SK-N-SH (cell line): ENCODE measurements around the gene HSPG2. TPM values are rescaled to one million over a fixed set of nuclear protein-coding genes. Genes with fewer than 3 reads are reported as not detected.

Source experiments
- CTCF ChIA-PET: fragments of 300-600, 350-600 bp; formaldehyde crosslinking; extraction: SDS; loops from one replicate; lab custom pipeline; 2021; lab: Yijun Ruan, JAX
- POLR2A ChIA-PET: fragments of 350-600 bp; sonication (Branson Sonifier 250); formaldehyde crosslinking; extraction: SDS; loops from one replicate; lab custom pipeline; 2020; ENCODE audit warnings: antibody characterized with exemption, inconsistent platforms; lab: Yijun Ruan, JAX
- DNase-seq: peaks from one replicate; pipeline ENCODE4 v3.0.0; 2012
- H2AFZ ChIP-seq: fragments of 200-600 bp; sonication (generic); 2 replicates; pipeline ENCODE4 v1.8.1; 2016; ENCODE audit warnings: antibody characterized with exemption, mild to moderate bottlenecking, low read depth
- H3F3A ChIP-seq: fragments of 200-600 bp; sonication (generic); replicated peaks from 2 replicates; pipeline ENCODE3; 2016; ENCODE audit warnings: antibody characterized with exemption, mild to moderate bottlenecking; ENCODE audit not compliant: insufficient read depth
- H3K27ac ChIP-seq, 2 experiments: fragments of 200-500 bp in 1 of 2; fragments of 200-600 bp in 1 of 2; sonication (Bioruptor generic) in 1 of 2; sonication (generic), shearing (Covaris generic) in 1 of 2; 2 replicates each; pipeline versions ENCODE4 v1.5.1 to v1.6.1; 2014 to 2016; ENCODE audit warnings: low read depth in 2 of 2, inconsistent platforms in 1 of 2, low read length in 1 of 2, mild to moderate bottlenecking in 1 of 2, mixed read lengths in 1 of 2
- H3K27me3 ChIP-seq: fragments of 200-600 bp; sonication (generic), shearing (Covaris generic); 2 replicates; pipeline ENCODE4 v1.6.1; 2016; ENCODE audit warnings: mixed run types; ENCODE audit not compliant: insufficient read depth
- H3K36me3 ChIP-seq, 2 experiments: fragments of 200-500 bp in 1 of 2; fragments of 200-600 bp in 1 of 2; sonication (Bioruptor generic) in 1 of 2; sonication (generic) in 1 of 2; replicated peaks in 1 of 2; 2 replicates each; pipeline versions ENCODE3 to v1.5.1; 2014 to 2016; ENCODE audit warnings: low read length in 1 of 2, mild to moderate bottlenecking in 1 of 2; ENCODE audit not compliant: insufficient read depth in 2 of 2, control insufficient read depth in 1 of 2
- H3K4me1 ChIP-seq, 2 experiments: fragments of 200-500 bp in 1 of 2; fragments of 200-600 bp in 1 of 2; sonication (Bioruptor generic) in 1 of 2; sonication (generic), shearing (Covaris generic) in 1 of 2; 2 replicates each; pipeline versions ENCODE4 v1.5.1 to v1.6.1; 2014 to 2016; ENCODE audit warnings: low read depth in 1 of 2, low read length in 1 of 2, mixed run types in 1 of 2; ENCODE audit not compliant: insufficient read depth in 2 of 2, control insufficient read depth in 1 of 2
- H3K4me2 ChIP-seq: fragments of 200-600 bp; sonication (generic), shearing (Covaris generic); 2 replicates; pipeline ENCODE4 v1.6.1; 2017; ENCODE audit warnings: mixed run types
- H3K4me3 ChIP-seq, 2 experiments: fragments of 200-500 bp in 1 of 2; fragments of 200-600 bp in 1 of 2; sonication (Bioruptor generic) in 1 of 2; sonication (generic), shearing (Covaris generic) in 1 of 2; 2 replicates each; pipeline versions ENCODE4 v1.5.1 to v1.8.1; 2014 to 2016; ENCODE audit warnings: low read depth in 2 of 2, inconsistent platforms in 1 of 2, low read length in 1 of 2, mild to moderate bottlenecking in 1 of 2, mixed read lengths in 1 of 2, moderate library complexity in 1 of 2
- H3K79me2 ChIP-seq: fragments of 200-600 bp; sonication (generic); 2 replicates; pipeline ENCODE4 v1.8.1; 2017; ENCODE audit warnings: mild to moderate bottlenecking; ENCODE audit not compliant: insufficient read depth
- H3K9ac ChIP-seq: fragments of 200-600 bp; sonication (generic); 2 replicates; pipeline ENCODE4 v1.6.1; 2017; ENCODE audit warnings: mixed run types
- H3K9me2 ChIP-seq: fragments of 200-600 bp; sonication (generic); 2 replicates; pipeline ENCODE4 v1.6.1; 2017; ENCODE audit warnings: mixed run types
- H3K9me3 ChIP-seq: fragments of 200-600 bp; sonication (generic); 2 replicates; pipeline ENCODE4 v1.6.1; 2017; ENCODE audit warnings: mixed run types, mild to moderate bottlenecking, moderate library complexity
- H4K20me1 ChIP-seq: fragments of 200-600 bp; sonication (generic); 2 replicates; pipeline ENCODE4 v1.6.1; 2017; ENCODE audit warnings: mild to moderate bottlenecking, mixed run types; ENCODE audit not compliant: insufficient read depth
- CHD2 ChIP-seq: fragments of 150-350 bp; IDR thresholded peaks from 2 replicates; pipeline ENCODE4 v1.6.1; 2018; ENCODE audit warnings: low read length; ENCODE audit not compliant: partially characterized antibody
- ELF1 ChIP-seq: IDR thresholded peaks from 2 replicates; pipeline ENCODE4 v1.4.0; 2012
- EP300 ChIP-seq, 2 experiments: IDR thresholded peaks; 2 replicates each; pipeline versions ENCODE4 v1.4.0 to v1.6.1; 2012; ENCODE audit warnings: borderline replicate concordance in 1 of 2, low read depth in 1 of 2, low read length in 1 of 2
- FOXJ3 ChIP-seq: sonication (generic); formaldehyde crosslinking; IDR thresholded peaks from 2 replicates; pipeline ENCODE4 v1.5.1; 2020; ENCODE audit warnings: mild to moderate bottlenecking, missing genetic modification reagents
- FOXM1 ChIP-seq: IDR thresholded peaks from 2 replicates; pipeline ENCODE4 v1.4.0; 2012; ENCODE audit warnings: low read depth, mild to moderate bottlenecking
- GABPA ChIP-seq: IDR thresholded peaks from 2 replicates; pipeline ENCODE4 v1.4.0; 2012; ENCODE audit warnings: low read depth, mild to moderate bottlenecking
- MEF2A ChIP-seq: IDR thresholded peaks from 2 replicates; pipeline ENCODE4 v1.4.0; 2012; ENCODE audit warnings: low read depth, borderline replicate concordance
- MXI1 ChIP-seq: IDR thresholded peaks from 2 replicates; pipeline ENCODE4 v1.6.1; 2012; ENCODE audit warnings: mild to moderate bottlenecking, low read depth, low read length, improper control_type of control experiment
- NRF1 ChIP-seq: IDR thresholded peaks from 2 replicates; pipeline ENCODE4 v1.6.1; 2012; ENCODE audit warnings: low read depth, mild to moderate bottlenecking, low read length
- RCOR1 ChIP-seq: fragments of 150-350 bp; IDR thresholded peaks from 2 replicates; pipeline ENCODE4 v1.6.1; 2017; ENCODE audit warnings: antibody characterized with exemption, low read length
- RFX5 ChIP-seq: IDR thresholded peaks from 2 replicates; pipeline ENCODE4 v1.6.1; 2012; ENCODE audit warnings: mild to moderate bottlenecking, improper control_type of control experiment, low read length
- RXRA ChIP-seq: IDR thresholded peaks from 2 replicates; pipeline ENCODE4 v1.4.0; 2012; ENCODE audit warnings: low read depth, mild to moderate bottlenecking, borderline replicate concordance
- SMC3 ChIP-seq: IDR thresholded peaks from 2 replicates; pipeline ENCODE4 v1.6.1; 2012; ENCODE audit warnings: low read depth, low read length, improper control_type of control experiment
- YY1 ChIP-seq: IDR thresholded peaks from 2 replicates; pipeline ENCODE4 v1.4.0; 2012; ENCODE audit warnings: low read depth, mild to moderate bottlenecking
- WGBS: methylation state at CpG from one replicate; pipeline ENCODE4 v1.1.6; 2017; ENCODE audit warnings: low lambda C conversion rate; 5-methylcytosine and 5-hydroxymethylcytosine counted together
- polyA plus RNA-seq, 3 experiments: library from polyadenylated mRNA; depleted of rRNA; stranded (reverse); fragments of >200 nt; gene quantifications; 2 replicates each; pipeline ENCODE4 v1.2.3, GENCODE V29; 2012
- TF ChIP-seq, protein P1 (sequence below): IDR thresholded peaks from 2 replicates; pipeline ENCODE4 v1.4.0; 2012; ENCODE audit warnings: low read depth, borderline replicate concordance
- TF ChIP-seq, protein P2 (sequence below): IDR thresholded peaks from 2 replicates; pipeline ENCODE4 v1.4.0; 2012; ENCODE audit warnings: low read depth
- TF ChIP-seq, protein P3 (sequence below): fragments of 150-350 bp; IDR thresholded peaks from 2 replicates; pipeline ENCODE4 v1.6.1; 2016; ENCODE audit warnings: mild to moderate bottlenecking, low read depth, low read length
- TF ChIP-seq, protein P4 (sequence below): fragments of 150-350 bp; IDR thresholded peaks from 2 replicates; pipeline ENCODE4 v1.6.1; 2017; ENCODE audit warnings: antibody characterized with exemption, low read length, low read depth, borderline replicate concordance
- TF ChIP-seq, protein P5 (sequence below): fragments of 200-600 bp; sonication (generic); IDR thresholded peaks from 2 replicates; pipeline ENCODE4 v1.6.1; 2017; ENCODE audit warnings: antibody characterized with exemption, mild to moderate bottlenecking, moderate library complexity

The HSPG2 gene
- polyA plus RNA-seq, 1 of the 3 experiments (the other 2 are of a cell fraction) = 28.9 TPM

DNA sequence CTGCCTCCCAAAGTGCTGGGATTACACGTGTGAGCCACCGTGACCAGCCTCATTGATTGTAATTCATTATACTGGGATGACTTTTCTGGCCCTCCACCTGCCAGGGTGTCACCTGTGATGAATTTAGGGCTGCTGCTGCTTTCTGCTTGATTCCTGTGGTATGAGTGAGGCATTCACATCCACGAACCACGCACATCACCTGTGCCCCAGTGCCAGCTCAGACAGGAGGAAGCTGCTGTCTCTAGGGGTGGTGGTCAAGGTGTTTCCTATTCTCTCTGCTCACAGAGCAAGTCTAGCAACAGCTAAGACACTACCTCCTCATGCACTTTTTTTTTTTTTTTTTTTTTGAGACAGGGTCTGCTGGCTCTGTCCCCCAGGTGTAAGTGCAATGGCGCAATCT, 137.4 kb downstream of the HSPG2 start (continued):
- TF ChIP-seq, protein P1, sequence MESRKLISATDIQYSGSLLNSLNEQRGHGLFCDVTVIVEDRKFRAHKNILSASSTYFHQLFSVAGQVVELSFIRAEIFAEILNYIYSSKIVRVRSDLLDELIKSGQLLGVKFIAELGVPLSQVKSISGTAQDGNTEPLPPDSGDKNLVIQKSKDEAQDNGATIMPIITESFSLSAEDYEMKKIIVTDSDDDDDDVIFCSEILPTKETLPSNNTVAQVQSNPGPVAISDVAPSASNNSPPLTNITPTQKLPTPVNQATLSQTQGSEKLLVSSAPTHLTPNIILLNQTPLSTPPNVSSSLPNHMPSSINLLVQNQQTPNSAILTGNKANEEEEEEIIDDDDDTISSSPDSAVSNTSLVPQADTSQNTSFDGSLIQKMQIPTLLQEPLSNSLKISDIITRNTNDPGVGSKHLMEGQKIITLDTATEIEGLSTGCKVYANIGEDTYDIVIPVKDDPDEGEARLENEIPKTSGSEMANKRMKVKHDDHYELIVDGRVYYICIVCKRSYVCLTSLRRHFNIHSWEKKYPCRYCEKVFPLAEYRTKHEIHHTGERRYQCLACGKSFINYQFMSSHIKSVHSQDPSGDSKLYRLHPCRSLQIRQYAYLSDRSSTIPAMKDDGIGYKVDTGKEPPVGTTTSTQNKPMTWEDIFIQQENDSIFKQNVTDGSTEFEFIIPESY = no peak
- no peak for TF ChIP-seq SMC3

DNA sequence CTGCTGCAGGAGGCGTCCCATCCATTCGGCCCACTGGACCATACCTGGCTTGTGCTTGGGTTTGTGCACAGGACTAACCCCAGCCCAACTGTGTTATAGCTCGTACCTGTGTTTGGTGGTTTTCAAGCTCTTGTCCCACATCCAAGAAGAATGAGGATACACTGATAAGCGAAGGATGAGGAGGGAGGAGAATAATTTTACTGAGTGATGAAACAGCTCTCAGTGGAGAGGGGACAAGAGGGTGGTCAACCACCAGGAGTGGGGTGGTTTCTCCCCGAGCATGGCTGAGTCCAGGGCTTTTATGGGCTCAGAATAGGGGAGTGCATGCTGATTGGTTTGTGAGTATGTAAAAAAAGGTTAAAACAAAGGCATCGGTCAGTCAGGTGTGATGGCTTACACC, 142.0 kb downstream of the HSPG2 start:
- Histone ChIP-seq H3F3A (no peaks in the 10 kb centered on the region), H3K4me1 (no peaks in the 10 kb centered on the region), H3K27ac (no peak overlapping the region), H3K27me3 (no peaks in the 10 kb centered on the region), H3K4me3 (no peak overlapping the region), H3K9me2 (no peaks in the 10 kb centered on the region), H3K79me2 (no peaks in the 10 kb centered on the region), H3K9me3 (no peaks in the 10 kb centered on the region), H2AFZ (no peak overlapping the region), H3K36me3 (no peaks in the 10 kb centered on the region), H4K20me1 (no peaks in the 10 kb centered on the region), H3K4me2 (no peak overlapping the region), H3K9ac (no peak overlapping the region)
- POLR2A ChIA-PET = no interaction called here
- 50% methylated on average over 6 of the region's 6 CpGs for WGBS
- CTCF ChIA-PET = interaction anchor here (1.5 kb wide), 1 partner anchor 13 kb away, joined by 6 read pairs; no protein-coding TSS in a partner anchor
- TF ChIP-seq, protein P2, sequence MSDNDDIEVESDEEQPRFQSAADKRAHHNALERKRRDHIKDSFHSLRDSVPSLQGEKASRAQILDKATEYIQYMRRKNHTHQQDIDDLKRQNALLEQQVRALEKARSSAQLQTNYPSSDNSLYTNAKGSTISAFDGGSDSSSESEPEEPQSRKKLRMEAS = no peak
- TF ChIP-seq RXRA = no peak
- TF ChIP-seq RCOR1 = no peak
- no peak for TF ChIP-seq MXI1
- no peak for TF ChIP-seq MEF2A
- no peak for TF ChIP-seq ELF1
- TF ChIP-seq, protein P3, sequence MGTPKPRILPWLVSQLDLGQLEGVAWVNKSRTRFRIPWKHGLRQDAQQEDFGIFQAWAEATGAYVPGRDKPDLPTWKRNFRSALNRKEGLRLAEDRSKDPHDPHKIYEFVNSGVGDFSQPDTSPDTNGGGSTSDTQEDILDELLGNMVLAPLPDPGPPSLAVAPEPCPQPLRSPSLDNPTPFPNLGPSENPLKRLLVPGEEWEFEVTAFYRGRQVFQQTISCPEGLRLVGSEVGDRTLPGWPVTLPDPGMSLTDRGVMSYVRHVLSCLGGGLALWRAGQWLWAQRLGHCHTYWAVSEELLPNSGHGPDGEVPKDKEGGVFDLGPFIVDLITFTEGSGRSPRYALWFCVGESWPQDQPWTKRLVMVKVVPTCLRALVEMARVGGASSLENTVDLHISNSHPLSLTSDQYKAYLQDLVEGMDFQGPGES = no peak
- no peak for TF ChIP-seq GABPA
- TF ChIP-seq NRF1 = no peak
- TF ChIP-seq CHD2 = no peak
- TF ChIP-seq RFX5 = no peak
- TF ChIP-seq, protein P4, sequence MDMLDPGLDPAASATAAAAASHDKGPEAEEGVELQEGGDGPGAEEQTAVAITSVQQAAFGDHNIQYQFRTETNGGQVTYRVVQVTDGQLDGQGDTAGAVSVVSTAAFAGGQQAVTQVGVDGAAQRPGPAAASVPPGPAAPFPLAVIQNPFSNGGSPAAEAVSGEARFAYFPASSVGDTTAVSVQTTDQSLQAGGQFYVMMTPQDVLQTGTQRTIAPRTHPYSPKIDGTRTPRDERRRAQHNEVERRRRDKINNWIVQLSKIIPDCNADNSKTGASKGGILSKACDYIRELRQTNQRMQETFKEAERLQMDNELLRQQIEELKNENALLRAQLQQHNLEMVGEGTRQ = no peak
- TF ChIP-seq, protein P5, sequence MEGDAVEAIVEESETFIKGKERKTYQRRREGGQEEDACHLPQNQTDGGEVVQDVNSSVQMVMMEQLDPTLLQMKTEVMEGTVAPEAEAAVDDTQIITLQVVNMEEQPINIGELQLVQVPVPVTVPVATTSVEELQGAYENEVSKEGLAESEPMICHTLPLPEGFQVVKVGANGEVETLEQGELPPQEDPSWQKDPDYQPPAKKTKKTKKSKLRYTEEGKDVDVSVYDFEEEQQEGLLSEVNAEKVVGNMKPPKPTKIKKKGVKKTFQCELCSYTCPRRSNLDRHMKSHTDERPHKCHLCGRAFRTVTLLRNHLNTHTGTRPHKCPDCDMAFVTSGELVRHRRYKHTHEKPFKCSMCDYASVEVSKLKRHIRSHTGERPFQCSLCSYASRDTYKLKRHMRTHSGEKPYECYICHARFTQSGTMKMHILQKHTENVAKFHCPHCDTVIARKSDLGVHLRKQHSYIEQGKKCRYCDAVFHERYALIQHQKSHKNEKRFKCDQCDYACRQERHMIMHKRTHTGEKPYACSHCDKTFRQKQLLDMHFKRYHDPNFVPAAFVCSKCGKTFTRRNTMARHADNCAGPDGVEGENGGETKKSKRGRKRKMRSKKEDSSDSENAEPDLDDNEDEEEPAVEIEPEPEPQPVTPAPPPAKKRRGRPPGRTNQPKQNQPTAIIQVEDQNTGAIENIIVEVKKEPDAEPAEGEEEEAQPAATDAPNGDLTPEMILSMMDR = no peak
- TF ChIP-seq EP300 (IDR thresholded peaks at IDR 0.05; ENCODE audit: borderline replicate concordance in 1 of 2, low read depth in 1 of 2, low read length in 1 of 2) = no peak
- TF ChIP-seq YY1 = no peak
- TF ChIP-seq FOXJ3 (CRISPR knock-in tag) = no peak
- no peak for TF ChIP-seq FOXM1
- no peak for DNase-seq
